GM21447 (cell line): Measurements from ENCODE around the gene EIF4E1B.

ENCODE experiments used
- ATAC-seq: cut with Tn5 transposase; IDR thresholded peaks from one replicate; pipeline ENCODE4 v1.9.1; 2021; ENCODE audit not compliant: unreplicated experiment

EIF4E1B gene

GRCh38 chr5:176680226-176680563 is 49.7 kb downstream of the EIF4E1B start:
- ATAC-seq = no peak

- ATAC-seq = no peak
These were observed 51.6 kb downstream of the EIF4E1B start for GRCh38 chr5:176682016-176682531.

- ATAC-seq = no peak
These were observed 54.5 kb downstream of the EIF4E1B start for GRCh38 chr5:176685010-176685409.

GRCh38 chr5:176687247-176687646 is 56.8 kb downstream of the EIF4E1B start:
- ATAC-seq = no peak

- ATAC-seq = no peak
These were observed 57.4 kb downstream of the EIF4E1B start for GRCh38 chr5:176687881-176688280.

- no peak for ATAC-seq
These were observed 60.4 kb downstream of the EIF4E1B start for GRCh38 chr5:176690911-176691310.

GRCh38 chr5:176691524-176691923 is 61.0 kb downstream of the EIF4E1B start:
- no peak for ATAC-seq

- no peak for ATAC-seq
These were observed 61.9 kb downstream of the EIF4E1B start for GRCh38 chr5:176692326-176692725.

GRCh38 chr5:176692839-176693476 is 62.5 kb downstream of the EIF4E1B start:
- ATAC-seq = no peak

GRCh38 chr5:176693477-176693851 is 63.0 kb downstream of the EIF4E1B start:
- ATAC-seq = no peak

- no peak for ATAC-seq
These were observed 63.7 kb downstream of the EIF4E1B start for GRCh38 chr5:176694146-176694545.

- ATAC-seq = no peak
These were observed 64.2 kb downstream of the EIF4E1B start for GRCh38 chr5:176694631-176695030.

- ATAC-seq = no peak
These were observed 64.6 kb downstream of the EIF4E1B start for GRCh38 chr5:176695073-176695472.
